ENCODE results near the gene PTPRK. TPM values are rescaled to one million over a fixed set of nuclear protein-coding genes. Genes with fewer than 3 reads are reported as not detected.
"Not testable (repeated sequence)": the region's sequence is repeated elsewhere in the genome, so short reads cannot be mapped to it uniquely, and the experiment has no call there.

The PTPRK gene
- total RNA-seq, 4 donors from 2014 or later: 40.1 to 82.0 (median 57.6) TPM

DNA sequence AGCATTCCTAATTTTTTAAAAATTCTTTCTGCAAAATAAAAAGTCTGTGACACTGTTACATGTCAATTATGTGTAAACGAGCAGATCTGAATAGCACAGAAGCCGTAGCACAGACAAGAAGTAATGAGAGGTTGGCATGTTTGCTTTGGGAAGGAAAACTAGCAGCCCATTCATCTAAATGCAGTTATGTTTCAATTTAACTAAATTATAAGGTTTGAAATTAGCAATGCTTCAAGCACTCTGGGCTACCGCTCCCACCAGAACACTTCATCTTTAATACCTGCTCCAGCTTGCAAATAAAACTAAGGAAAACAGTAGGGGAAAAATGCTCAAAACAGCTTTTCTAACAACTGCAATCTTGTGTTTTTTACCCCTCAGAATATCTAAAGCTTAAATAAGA is 73.9 kb downstream of the PTPRK start:
- no peaks in the 10 kb centered on the region for H3K27me3 ChIP-seq
- TF ChIP-seq EP300 (IDR thresholded peaks at IDR 0.05): no peak
- TF ChIP-seq POLR2A (IDR thresholded peaks at IDR 0.05): no peak
- TF ChIP-seq, protein P1, sequence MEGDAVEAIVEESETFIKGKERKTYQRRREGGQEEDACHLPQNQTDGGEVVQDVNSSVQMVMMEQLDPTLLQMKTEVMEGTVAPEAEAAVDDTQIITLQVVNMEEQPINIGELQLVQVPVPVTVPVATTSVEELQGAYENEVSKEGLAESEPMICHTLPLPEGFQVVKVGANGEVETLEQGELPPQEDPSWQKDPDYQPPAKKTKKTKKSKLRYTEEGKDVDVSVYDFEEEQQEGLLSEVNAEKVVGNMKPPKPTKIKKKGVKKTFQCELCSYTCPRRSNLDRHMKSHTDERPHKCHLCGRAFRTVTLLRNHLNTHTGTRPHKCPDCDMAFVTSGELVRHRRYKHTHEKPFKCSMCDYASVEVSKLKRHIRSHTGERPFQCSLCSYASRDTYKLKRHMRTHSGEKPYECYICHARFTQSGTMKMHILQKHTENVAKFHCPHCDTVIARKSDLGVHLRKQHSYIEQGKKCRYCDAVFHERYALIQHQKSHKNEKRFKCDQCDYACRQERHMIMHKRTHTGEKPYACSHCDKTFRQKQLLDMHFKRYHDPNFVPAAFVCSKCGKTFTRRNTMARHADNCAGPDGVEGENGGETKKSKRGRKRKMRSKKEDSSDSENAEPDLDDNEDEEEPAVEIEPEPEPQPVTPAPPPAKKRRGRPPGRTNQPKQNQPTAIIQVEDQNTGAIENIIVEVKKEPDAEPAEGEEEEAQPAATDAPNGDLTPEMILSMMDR (IDR thresholded peaks at IDR 0.05): no peak
- no peak for TF ChIP-seq POLR2AphosphoS5 (IDR thresholded peaks at IDR 0.05)
- H3K9me3 ChIP-seq: no peaks in the 10 kb centered on the region
- H3K27ac ChIP-seq: no peak overlapping the region
- H3K4me3 ChIP-seq: no peak overlapping the region
- WGBS: 80% methylated on average over 3 of the region's 3 CpGs
- peaks cover 2% of the 10 kb centered on the region for H3K4me1 ChIP-seq
- no peak for DNase-seq (ENCODE audit: low spot score in 2 of 2)
- H3K36me3 ChIP-seq: no peaks in the 10 kb centered on the region

DNA sequence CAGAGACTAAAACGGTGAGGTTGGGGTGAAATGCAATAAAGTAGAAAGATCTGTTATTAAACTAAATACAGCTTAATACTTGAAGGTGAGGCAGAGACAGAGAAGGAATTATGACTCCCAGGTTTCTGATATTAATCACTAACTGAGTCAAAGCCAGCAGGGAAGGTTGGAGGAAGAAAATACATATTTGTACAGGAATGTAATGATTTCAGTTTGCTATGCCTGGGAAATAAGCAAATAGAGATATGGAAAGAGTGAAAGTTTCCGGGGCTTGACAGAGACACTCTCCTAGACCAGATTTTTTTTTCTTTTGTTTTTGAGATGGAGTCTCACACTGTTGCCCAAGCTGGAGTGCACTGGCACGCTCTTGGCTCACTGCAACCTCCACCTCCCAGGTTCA is 76.8 kb downstream of the PTPRK start:
- Histone ChIP-seq H3K9me3 (no peaks in the 10 kb centered on the region), H3K4me3 (no peak overlapping the region), H3K27ac (no peak overlapping the region), H3K4me1 (peaks cover 2% of the 10 kb centered on the region), H3K36me3 (no peaks in the 10 kb centered on the region), H3K27me3 (no peaks in the 10 kb centered on the region)
- WGBS: 87% methylated on average over 3 of the region's 3 CpGs
- no peak for DNase-seq (ENCODE audit: low spot score in 2 of 2)
- TF ChIP-seq POLR2AphosphoS5 (IDR thresholded peaks at IDR 0.05) (no peak), POLR2A (IDR thresholded peaks at IDR 0.05) (no peak), EP300 (IDR thresholded peaks at IDR 0.05) (no peak)
- TF ChIP-seq, protein P1 (IDR thresholded peaks at IDR 0.05): no peak

DNA sequence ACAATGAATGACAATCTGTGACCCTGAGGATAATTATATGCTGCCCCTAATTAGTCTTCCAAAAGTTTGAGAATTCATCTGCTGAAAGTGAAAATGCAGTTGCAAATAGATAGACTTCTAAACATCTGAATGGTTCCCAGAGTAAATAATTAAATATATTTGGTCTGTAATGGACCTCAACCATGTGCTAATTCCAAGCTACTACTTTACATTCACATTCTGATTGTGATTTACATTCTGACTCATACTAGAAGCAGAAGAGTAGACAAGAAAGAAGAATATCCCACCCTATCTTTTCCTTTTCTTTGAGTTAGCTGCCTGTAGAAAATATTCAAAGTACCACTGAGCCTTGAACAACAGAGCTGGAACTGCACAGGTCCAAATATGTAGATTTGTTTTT is 80.8 kb downstream of the PTPRK start:
- no peak overlapping the region for H3K4me3 ChIP-seq
- H3K27me3 ChIP-seq: no peaks in the 10 kb centered on the region
- H3K36me3 ChIP-seq: no peaks in the 10 kb centered on the region
- no peak for TF ChIP-seq POLR2A (IDR thresholded peaks at IDR 0.05)
- no peak for TF ChIP-seq POLR2AphosphoS5 (IDR thresholded peaks at IDR 0.05)
- TF ChIP-seq, protein P1 (IDR thresholded peaks at IDR 0.05): no peak
- no peak for TF ChIP-seq EP300 (IDR thresholded peaks at IDR 0.05)
- no peak for DNase-seq (ENCODE audit: low spot score in 2 of 2)
- H3K27ac ChIP-seq: no peak overlapping the region
- no peaks in the 10 kb centered on the region for H3K9me3 ChIP-seq
- H3K4me1 ChIP-seq: no peaks in the 10 kb centered on the region

DNA sequence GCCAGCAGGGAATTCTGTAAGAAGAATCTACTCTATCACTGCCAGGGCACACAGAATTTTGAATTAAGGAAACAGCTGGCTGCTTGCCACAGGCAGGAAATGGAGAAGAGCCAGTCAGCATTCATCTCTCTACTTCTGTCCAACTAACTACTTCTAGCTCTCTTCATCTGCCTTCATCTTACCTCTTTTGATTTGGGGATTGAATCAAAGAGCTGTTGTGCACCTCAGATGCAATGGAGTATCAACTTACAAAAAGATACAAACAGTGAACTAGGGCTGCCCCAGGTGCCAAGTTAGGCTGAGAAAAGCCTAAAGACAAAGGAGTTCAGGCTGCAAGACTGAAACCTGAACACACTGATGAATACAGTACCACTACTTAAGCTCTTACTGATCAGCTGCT is 82.0 kb downstream of the PTPRK start:
- Histone ChIP-seq H3K27ac (no peak overlapping the region), H3K27me3 (no peaks in the 10 kb centered on the region), H3K4me1 (no peaks in the 10 kb centered on the region), H3K4me3 (no peak overlapping the region), H3K9me3 (no peaks in the 10 kb centered on the region), H3K36me3 (no peaks in the 10 kb centered on the region)
- DNase-seq (ENCODE audit: low spot score in 2 of 2): no peak
- TF ChIP-seq EP300 (IDR thresholded peaks at IDR 0.05) (no peak), POLR2A (IDR thresholded peaks at IDR 0.05) (no peak)

DNA sequence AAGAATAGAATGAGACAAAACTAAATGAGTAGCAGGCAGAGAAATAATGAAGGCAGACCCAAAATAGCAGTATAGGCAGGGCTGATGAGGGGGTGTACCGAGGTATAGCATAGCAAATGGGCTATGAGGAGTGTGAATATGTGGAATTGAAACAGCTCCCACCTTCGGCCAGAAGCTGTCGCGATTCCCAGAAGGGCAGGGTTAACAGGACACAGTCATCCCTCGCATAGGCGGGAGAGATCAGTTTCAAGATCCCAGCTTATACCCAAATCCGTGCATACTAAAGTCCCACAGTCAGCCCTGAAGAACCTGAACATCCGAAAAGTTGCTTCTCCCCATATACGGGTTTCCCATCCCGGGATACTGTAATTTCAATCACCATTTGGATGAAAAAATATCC is 82.7 kb downstream of the PTPRK start:
- DNase-seq (ENCODE audit: low spot score in 2 of 2): no peak
- no peak overlapping the region for H3K4me3 ChIP-seq
- H3K36me3 ChIP-seq: no peaks in the 10 kb centered on the region
- no peaks in the 10 kb centered on the region for H3K9me3 ChIP-seq
- WGBS: 89% methylated on average over 10 of the region's 10 CpGs
- H3K27me3 ChIP-seq: no peaks in the 10 kb centered on the region
- TF ChIP-seq POLR2AphosphoS5 (IDR thresholded peaks at IDR 0.05): no peak
- TF ChIP-seq, protein P1 (IDR thresholded peaks at IDR 0.05): no peak
- no peak for TF ChIP-seq EP300 (IDR thresholded peaks at IDR 0.05)
- no peak for TF ChIP-seq POLR2A (IDR thresholded peaks at IDR 0.05)
- no peaks in the 10 kb centered on the region for H3K4me1 ChIP-seq
- no peak overlapping the region for H3K27ac ChIP-seq

DNA sequence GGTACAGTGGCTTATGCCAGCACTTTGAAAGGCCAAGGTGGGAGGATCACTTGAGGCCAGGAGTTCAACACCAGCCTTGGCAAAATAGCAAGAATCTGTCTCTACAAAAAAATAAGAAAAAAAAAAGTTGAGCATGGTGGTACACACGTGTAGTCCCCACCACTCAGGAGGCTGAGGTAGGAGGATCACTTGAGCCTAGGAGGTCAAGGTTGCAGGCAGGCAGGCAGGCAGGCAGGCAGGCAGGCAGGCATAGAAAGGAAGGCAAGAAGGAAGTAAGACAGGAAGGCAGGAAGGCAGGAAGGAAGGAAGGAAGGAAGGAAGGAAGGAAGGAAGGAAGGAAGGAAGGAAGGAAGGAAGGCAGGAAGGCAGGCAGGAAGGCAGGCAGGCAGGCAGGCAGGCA is 85.6 kb downstream of the PTPRK start:
- DNase-seq (ENCODE audit: low spot score in 2 of 2); H3K27ac ChIP-seq; H3K9me3 ChIP-seq; H3K4me3 ChIP-seq; H3K36me3 ChIP-seq; H3K27me3 ChIP-seq; H3K4me1 ChIP-seq: not testable (repeated sequence)
- 60% methylated on average over 1 of the region's 1 CpG for WGBS

Data from suprapubic skin (tissue), 4 donors.